HEK293 (cell line): Measurements from ENCODE around the gene KPNA2.

Experiments used
- BCL11A ChIP-seq: fragments of 450-650 bp; formaldehyde crosslinking; IDR thresholded peaks from 2 replicates; pipeline ENCODE4 v1.5.1; 2016; ENCODE audit warnings: low read depth, missing biosample characterization, missing genetic modification characterization
- KLF7 ChIP-seq: fragments of 450-650 bp; formaldehyde crosslinking; IDR thresholded peaks from 2 replicates; pipeline ENCODE4 v1.5.1; 2016; ENCODE audit warnings: missing biosample characterization, missing genetic modification characterization, borderline replicate concordance
- PATZ1 ChIP-seq: fragments of 450-650 bp; formaldehyde crosslinking; IDR thresholded peaks from 2 replicates; pipeline ENCODE4 v1.5.1; 2016; ENCODE audit warnings: missing biosample characterization, missing genetic modification characterization
- PRDM1 ChIP-seq: fragments of 450-650 bp; formaldehyde crosslinking; IDR thresholded peaks from 2 replicates; pipeline ENCODE4; 2016; ENCODE audit warnings: missing biosample characterization, missing genetic modification characterization
- PRDM10 ChIP-seq: fragments of 450-650 bp; formaldehyde crosslinking; IDR thresholded peaks from 2 replicates; pipeline ENCODE4 v1.5.1; 2016; ENCODE audit warnings: missing biosample characterization, missing genetic modification characterization
- SETDB1 ChIP-seq: IDR thresholded peaks from one replicate; pipeline ENCODE4 v1.6.1; 2017; ENCODE audit warnings: mild to moderate bottlenecking, low read length, moderate library complexity, mixed read lengths; ENCODE audit not compliant: insufficient read length
- SP2 ChIP-seq: fragments of 450-650 bp; formaldehyde crosslinking; IDR thresholded peaks from 2 replicates; pipeline ENCODE4 v1.5.1; 2016; ENCODE audit warnings: missing biosample characterization, missing genetic modification characterization
- WT1 ChIP-seq: fragments of 450-650 bp; formaldehyde crosslinking; IDR thresholded peaks from 2 replicates; pipeline ENCODE4 v1.5.1; 2016; ENCODE audit warnings: missing biosample characterization, missing genetic modification characterization
- ZBTB1 ChIP-seq: fragments of 450-650 bp; formaldehyde crosslinking; IDR thresholded peaks from 2 replicates; pipeline ENCODE4 v1.5.1; 2016; ENCODE audit warnings: missing biosample characterization, missing genetic modification characterization
- ZBTB17 ChIP-seq: fragments of 450-650 bp; formaldehyde crosslinking; IDR thresholded peaks from 2 replicates; pipeline ENCODE4 v1.5.1; 2016; ENCODE audit warnings: missing biosample characterization, missing genetic modification characterization
- ZFP41 ChIP-seq: fragments of 450-650 bp; formaldehyde crosslinking; IDR thresholded peaks from 2 replicates; pipeline ENCODE4 v1.5.1; 2016; ENCODE audit warnings: missing biosample characterization, missing genetic modification characterization, borderline replicate concordance
- ZIC2 ChIP-seq: fragments of 450-650 bp; formaldehyde crosslinking; IDR thresholded peaks from 2 replicates; pipeline ENCODE4 v1.5.1; 2016; ENCODE audit warnings: missing biosample characterization, missing genetic modification characterization
- ZNF184 ChIP-seq: fragments of 450-650 bp; IDR thresholded peaks from 2 replicates; pipeline ENCODE4 v1.5.1; 2018; ENCODE audit warnings: missing biosample characterization, mild to moderate bottlenecking, missing genetic modification characterization
- ZNF2 ChIP-seq: fragments of 450-650 bp; formaldehyde crosslinking; IDR thresholded peaks from 2 replicates; pipeline ENCODE4 v1.5.1; 2016; ENCODE audit warnings: missing biosample characterization, missing genetic modification characterization
- ZNF24 ChIP-seq: fragments of 450-650 bp; formaldehyde crosslinking; IDR thresholded peaks from 2 replicates; pipeline ENCODE4 v1.5.1; 2016; ENCODE audit warnings: missing biosample characterization, missing genetic modification characterization
- ZNF280D ChIP-seq: fragments of 450-650 bp; formaldehyde crosslinking; IDR thresholded peaks from 2 replicates; pipeline ENCODE4 v1.5.1; 2016; ENCODE audit warnings: missing biosample characterization, missing genetic modification characterization
- ZNF302 ChIP-seq: fragments of 450-650 bp; formaldehyde crosslinking; IDR thresholded peaks from 2 replicates; pipeline ENCODE4 v1.5.1; 2016; ENCODE audit warnings: missing biosample characterization, missing genetic modification characterization, low read depth
- ZNF324 ChIP-seq: fragments of 450-650 bp; formaldehyde crosslinking; IDR thresholded peaks from 2 replicates; pipeline ENCODE4 v1.5.1; 2016; ENCODE audit warnings: missing biosample characterization, missing genetic modification characterization
- ZNF366 ChIP-seq: fragments of 450-650 bp; formaldehyde crosslinking; conservative IDR thresholded peaks from 2 replicates; pipeline ENCODE4 v1.5.1; 2016; ENCODE audit warnings: missing biosample characterization, missing genetic modification characterization
- ZNF391 ChIP-seq: fragments of 450-650 bp; formaldehyde crosslinking; IDR thresholded peaks from 2 replicates; pipeline ENCODE4 v1.5.1; 2016; ENCODE audit warnings: low read depth, missing biosample characterization, missing genetic modification characterization, borderline replicate concordance
- ZNF518A ChIP-seq: fragments of 450-650 bp; formaldehyde crosslinking; conservative IDR thresholded peaks from 2 replicates; pipeline ENCODE4 v1.5.1; 2016; ENCODE audit warnings: low read depth, missing biosample characterization, missing genetic modification characterization
- ZNF549 ChIP-seq: fragments of 450-650 bp; IDR thresholded peaks from 2 replicates; pipeline ENCODE4 v1.5.1; 2018; ENCODE audit warnings: missing biosample characterization, missing genetic modification characterization, mild to moderate bottlenecking, inconsistent platforms, moderate library complexity
- ZNF596 ChIP-seq: fragments of 450-650 bp; IDR thresholded peaks from 2 replicates; pipeline ENCODE4 v1.5.0; 2018; ENCODE audit warnings: missing biosample characterization, mild to moderate bottlenecking, missing genetic modification characterization, moderate library complexity
- ZNF629 ChIP-seq: fragments of 450-650 bp; formaldehyde crosslinking; IDR thresholded peaks from 2 replicates; pipeline ENCODE4 v1.5.1; 2017; ENCODE audit warnings: missing biosample characterization, missing genetic modification characterization
- ZNF670 ChIP-seq: fragments of 450-650 bp; formaldehyde crosslinking; IDR thresholded peaks from 2 replicates; pipeline ENCODE4 v1.5.1; 2016; ENCODE audit warnings: missing biosample characterization, missing genetic modification characterization, low read depth
- ZNF677 ChIP-seq: fragments of 450-650 bp; IDR thresholded peaks from 2 replicates; pipeline ENCODE4 v1.5.0; 2018; ENCODE audit warnings: missing biosample characterization, mild to moderate bottlenecking, missing genetic modification characterization, moderate library complexity
- ZNF785 ChIP-seq: fragments of 450-650 bp; formaldehyde crosslinking; IDR thresholded peaks from 2 replicates; pipeline ENCODE4 v1.5.1; 2016; ENCODE audit warnings: missing biosample characterization, missing genetic modification characterization
- ZNF830 ChIP-seq: fragments of 450-650 bp; IDR thresholded peaks from 2 replicates; pipeline ENCODE4 v1.5.0; 2018; ENCODE audit warnings: missing biosample characterization, missing genetic modification characterization, low read depth, mild to moderate bottlenecking, moderate library complexity

KPNA2 gene

GRCh38 chr17:67993998-67994361 lies 41.6 kb upstream of the KPNA2 start (continued):
- TF ChIP-seq WT1 (tag by site-specific recombination) = peak; percentile 92
- TF ChIP-seq ZNF830 (tag by site-specific recombination) = no peak
- peak; percentile 87 for TF ChIP-seq PRDM1
- no peak for TF ChIP-seq SETDB1
- TF ChIP-seq ZNF302 (tag by site-specific recombination) = no peak
- peak; percentile 34; the same call in 1 of the 2 replicates for TF ChIP-seq ZBTB1
- TF ChIP-seq ZIC2 = peak; percentile 79
- TF ChIP-seq ZNF366 = peak; percentile 86
- peak; percentile 94 for TF ChIP-seq ZNF280D (tag by site-specific recombination)
- TF ChIP-seq ZNF549 (tag by site-specific recombination) = no peak
- no peak for TF ChIP-seq ZNF677
- TF ChIP-seq ZNF184 (tag by site-specific recombination) = no peak
- TF ChIP-seq ZFP41 = no peak
- 0 out of 2 replicates have a peak, but pooled peaks have one; percentile 35 for TF ChIP-seq ZNF518A (tag by site-specific recombination)
- TF ChIP-seq PRDM10 (tag by site-specific recombination) = peak; percentile 16
- peak; percentile 40 for TF ChIP-seq SP2 (tag by site-specific recombination)
- peak; percentile 89; the same call in 1 of the 2 replicates for TF ChIP-seq ZNF391 (tag by site-specific recombination)
- peak; percentile 42; the same call in 1 of the 2 replicates for TF ChIP-seq KLF7 (tag by site-specific recombination)
- TF ChIP-seq ZNF324 = peak; percentile 93; the same call in 1 of the 2 replicates
- TF ChIP-seq ZNF2 (tag by site-specific recombination) = peak; percentile 94
- TF ChIP-seq ZNF629 = peak; percentile 56; the same call in 1 of the 2 replicates
- no peak for TF ChIP-seq ZNF24
- 0 out of 2 replicates have a peak, but pooled peaks have one; percentile 41 for TF ChIP-seq ZNF785 (tag by site-specific recombination)
- TF ChIP-seq ZNF596 = no peak
- peak; percentile 96; the same call in 1 of the 2 replicates for TF ChIP-seq BCL11A (tag by site-specific recombination)
- TF ChIP-seq ZNF670 (tag by site-specific recombination) = no peak
- TF ChIP-seq ZBTB17 = peak; percentile 88
- TF ChIP-seq PATZ1 (tag by site-specific recombination) = peak; percentile 96
